ENCODE results near the gene STUM.

STUM gene

GRCh38 chr1:226589008-226589733, 40.6 kb downstream of the STUM start:
- H3K4me2 ChIP-seq (ENCODE audit: low read depth, low read length), result no peak overlapping the region

GRCh38 chr1:226590614-226591013, 42.0 kb downstream of the STUM start:
- H3K4me2 ChIP-seq (ENCODE audit: low read depth, low read length), result no peak overlapping the region
- no peak overlapping the region for H3K4me3 ChIP-seq (ENCODE audit: low read length)
- H4K20me1 ChIP-seq (ENCODE audit: insufficient read depth, low read length), result no peaks in the 10 kb centered on the region
- no peaks in the 10 kb centered on the region for H3K79me2 ChIP-seq (ENCODE audit: low read length)
- H3K4me1 ChIP-seq (ENCODE audit: low read length), result no peaks in the 10 kb centered on the region
- no peak overlapping the region for H3K27ac ChIP-seq (ENCODE audit: low read length)
- no peaks in the 10 kb centered on the region for H3F3A ChIP-seq (ENCODE audit: insufficient read depth, low read length)
- DNase-seq, result no peak
- H2AFZ ChIP-seq (ENCODE audit: low read length), result no peak overlapping the region
- no peak for TF ChIP-seq EZH2 (optimal IDR thresholded peaks at IDR 0.05; ENCODE audit: low read depth, low read length)
- no peak for TF ChIP-seq EZH2phosphoT487 (IDR thresholded peaks at IDR 0.05; ENCODE audit: low read length)
- TF ChIP-seq CTCF (IDR thresholded peaks at IDR 0.05; ENCODE audit: low read length), result no peak
- no peaks in the 10 kb centered on the region for H3K27me3 ChIP-seq (replicated peaks; ENCODE audit: insufficient read depth, low read length)
- no peaks in the 10 kb centered on the region for H3K36me3 ChIP-seq (replicated peaks; ENCODE audit: insufficient read depth, low read length)
- no peaks in the 10 kb centered on the region for H3K9me3 ChIP-seq (replicated peaks; ENCODE audit: insufficient read depth, low read length)
- H3K9ac ChIP-seq (ENCODE audit: low read length), result no peak overlapping the region
- no peaks in the 10 kb centered on the region for H3K9me2 ChIP-seq (replicated peaks; ENCODE audit: insufficient read depth, low read length)

More at GRCh38 chr1:226589008-226589733, 40.6 kb downstream of the STUM start:
- Histone ChIP-seq H3K79me2 (ENCODE audit: low read length) (no peaks in the 10 kb centered on the region), H2AFZ (ENCODE audit: low read length) (no peak overlapping the region), H3K4me3 (ENCODE audit: low read length) (no peak overlapping the region), H3K27ac (ENCODE audit: low read length) (no peak overlapping the region), H3K9ac (ENCODE audit: low read length) (no peak overlapping the region), H3K36me3 (replicated peaks; ENCODE audit: insufficient read depth, low read length) (no peaks in the 10 kb centered on the region), H3F3A (ENCODE audit: insufficient read depth, low read length) (no peaks in the 10 kb centered on the region), H3K9me3 (replicated peaks; ENCODE audit: insufficient read depth, low read length) (no peaks in the 10 kb centered on the region), H3K27me3 (replicated peaks; ENCODE audit: insufficient read depth, low read length) (no peaks in the 10 kb centered on the region), H3K9me2 (replicated peaks; ENCODE audit: insufficient read depth, low read length) (no peaks in the 10 kb centered on the region), H3K4me1 (ENCODE audit: low read length) (no peaks in the 10 kb centered on the region), H4K20me1 (ENCODE audit: insufficient read depth, low read length) (no peaks in the 10 kb centered on the region)
- no peak for TF ChIP-seq CTCF (IDR thresholded peaks at IDR 0.05; ENCODE audit: low read length)
- no peak for TF ChIP-seq EZH2 (optimal IDR thresholded peaks at IDR 0.05; ENCODE audit: low read depth, low read length)
- no peak for DNase-seq

GRCh38 chr1:226593541-226593940, 45.0 kb downstream of the STUM start:
- Histone ChIP-seq H3F3A (ENCODE audit: insufficient read depth, low read length) (no peaks in the 10 kb centered on the region), H4K20me1 (ENCODE audit: insufficient read depth, low read length) (no peaks in the 10 kb centered on the region), H3K4me2 (ENCODE audit: low read depth, low read length) (no peak overlapping the region), H3K27me3 (replicated peaks; ENCODE audit: insufficient read depth, low read length) (no peaks in the 10 kb centered on the region), H2AFZ (ENCODE audit: low read length) (no peak overlapping the region), H3K4me1 (ENCODE audit: low read length) (no peaks in the 10 kb centered on the region), H3K9ac (ENCODE audit: low read length) (no peak overlapping the region), H3K9me2 (replicated peaks; ENCODE audit: insufficient read depth, low read length) (no peaks in the 10 kb centered on the region), H3K4me3 (ENCODE audit: low read length) (no peak overlapping the region), H3K27ac (ENCODE audit: low read length) (no peak overlapping the region), H3K9me3 (replicated peaks; ENCODE audit: insufficient read depth, low read length) (no peaks in the 10 kb centered on the region), H3K79me2 (ENCODE audit: low read length) (no peaks in the 10 kb centered on the region), H3K36me3 (replicated peaks; ENCODE audit: insufficient read depth, low read length) (no peaks in the 10 kb centered on the region)
- TF ChIP-seq CTCF (IDR thresholded peaks at IDR 0.05; ENCODE audit: low read length), result no peak
- no peak for TF ChIP-seq EZH2 (optimal IDR thresholded peaks at IDR 0.05; ENCODE audit: low read depth, low read length)
- TF ChIP-seq EZH2phosphoT487 (IDR thresholded peaks at IDR 0.05; ENCODE audit: low read length), result no peak
- no peak for DNase-seq
